GM10847 (cell line): ENCODE measurements around the gene NUP43.

Experiments
- POLR2A ChIP-seq: IDR thresholded peaks from 2 replicates; pipeline ENCODE4 v1.6.1; 2011; ENCODE audit not compliant: insufficient read length; ENCODE audit errors: extremely low read depth

Gene NUP43

DNA sequence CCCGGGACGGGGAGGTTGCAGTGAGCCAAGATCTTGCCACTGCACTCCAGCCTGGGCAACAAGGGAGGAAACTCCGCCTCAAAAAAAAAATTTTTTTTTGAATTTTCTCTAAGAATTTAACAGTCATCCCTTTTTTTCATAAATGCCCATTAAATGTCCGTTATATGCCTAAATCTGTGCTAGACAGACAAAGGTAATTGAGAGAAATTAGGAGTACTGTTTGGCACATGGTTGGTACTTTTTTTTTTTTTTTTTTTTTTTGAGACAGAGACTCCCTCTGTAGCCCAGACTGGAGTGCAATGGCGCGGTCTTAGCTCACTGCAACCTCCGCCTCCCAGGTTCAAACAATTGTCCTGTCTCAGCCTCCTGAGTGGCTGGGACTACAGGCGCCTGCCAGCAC is 4.9 kb upstream of the NUP43 start:
- no peak for TF ChIP-seq POLR2A

DNA sequence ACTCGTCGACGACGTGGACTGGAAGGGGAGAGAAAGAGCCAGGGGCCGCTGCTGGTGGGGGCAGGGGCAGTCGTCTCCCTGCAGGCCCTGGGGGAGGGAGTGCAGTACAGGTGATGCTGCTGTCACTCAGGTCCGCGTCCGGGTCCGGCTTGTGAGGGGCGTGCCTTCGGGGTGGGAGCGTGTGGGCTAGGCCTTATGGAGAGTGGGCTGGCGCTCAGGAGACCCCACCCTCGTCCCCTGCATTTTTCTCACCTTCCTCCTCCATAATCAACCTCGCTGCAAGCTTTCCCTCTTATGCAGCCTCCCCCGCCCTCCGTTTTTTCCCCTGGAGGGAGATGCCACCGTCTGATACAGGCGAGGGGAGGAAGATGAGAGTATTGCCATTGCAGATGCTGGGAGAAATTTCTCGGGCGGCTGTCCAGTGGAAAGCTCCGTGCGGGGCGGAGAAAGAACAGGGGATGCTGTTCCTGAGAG is 3.8 kb upstream of the NUP43 start:
- no peak for TF ChIP-seq POLR2A

- TF ChIP-seq POLR2A = peak; percentile 91
Observed at GRCh38 chr6:149749594-149750135, 3.3 kb upstream of the NUP43 start, which contains the start of gene PCMT1. Gene PCMT1, plus strand, starts transcription at chr6:149749741. Its CDS starts 161 bp downstream, at chr6:149749902.

- no peak for TF ChIP-seq POLR2A
Observed at GRCh38 chr6:149734915-149735314, 11.4 kb downstream of the NUP43 start.

- no peak for TF ChIP-seq POLR2A
Observed at GRCh38 chr6:149733089-149733720, 13.1 kb downstream of the NUP43 start.

DNA sequence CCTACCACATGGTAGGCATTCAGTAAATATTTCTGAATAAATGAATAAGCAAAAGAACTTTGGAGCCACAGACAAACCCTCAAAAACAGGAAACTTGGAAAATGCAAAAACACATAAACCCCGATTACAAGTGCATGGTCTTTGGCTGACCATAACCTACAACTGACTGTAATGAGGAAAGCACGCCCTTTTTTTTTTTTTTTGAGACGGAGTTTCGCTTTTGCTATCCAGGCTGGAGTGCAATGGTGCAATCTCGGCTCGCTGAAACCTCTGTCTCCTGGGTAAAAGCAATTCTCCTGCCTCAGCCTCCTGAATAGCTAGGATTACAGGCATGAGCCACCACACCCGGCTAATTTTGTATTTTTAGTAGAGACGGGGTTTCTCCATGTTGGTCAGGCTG is 16.5 kb downstream of the NUP43 start:
- TF ChIP-seq POLR2A = no peak

DNA sequence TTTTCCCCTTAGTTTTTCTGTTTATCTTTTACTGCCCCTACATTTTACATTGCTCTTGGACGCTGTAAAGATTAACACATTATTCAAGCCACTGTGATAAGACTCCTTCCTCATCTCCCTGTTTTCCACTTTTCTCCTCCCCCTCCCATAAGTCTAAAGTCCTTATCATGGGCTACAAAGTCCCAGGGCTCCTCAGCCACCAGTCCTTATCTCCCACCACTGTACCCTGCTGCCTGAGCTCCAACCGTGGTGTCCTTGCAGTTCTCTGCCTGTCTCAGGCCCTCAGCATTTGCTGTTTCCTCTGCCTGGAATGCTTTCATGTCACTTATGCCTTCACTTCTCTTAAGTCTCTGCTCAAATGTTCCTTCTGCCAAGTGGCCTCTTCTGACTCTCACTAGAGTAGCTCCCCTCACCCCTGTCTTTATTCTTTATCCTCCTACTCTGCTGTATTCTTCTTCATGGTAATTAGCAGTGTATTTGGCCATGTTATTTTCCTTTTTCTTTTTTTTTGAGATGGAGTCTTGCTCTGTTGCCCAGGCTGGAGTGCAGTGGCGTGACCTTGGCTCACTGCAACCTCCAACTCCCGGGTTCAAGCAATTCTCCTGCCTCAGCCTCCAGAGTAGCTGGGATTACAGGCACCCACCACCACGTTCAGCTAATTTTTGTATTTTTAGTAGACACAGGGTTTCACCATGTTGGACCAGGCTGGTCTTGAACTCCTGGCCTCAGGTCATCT is 17.7 kb downstream of the NUP43 start:
- TF ChIP-seq POLR2A = no peak

- no peak for TF ChIP-seq POLR2A
Observed at GRCh38 chr6:149727793-149728498, 18.4 kb downstream of the NUP43 start.

GRCh38 chr6:149725785-149726184 is 20.5 kb downstream of the NUP43 start:
- no peak for TF ChIP-seq POLR2A

DNA sequence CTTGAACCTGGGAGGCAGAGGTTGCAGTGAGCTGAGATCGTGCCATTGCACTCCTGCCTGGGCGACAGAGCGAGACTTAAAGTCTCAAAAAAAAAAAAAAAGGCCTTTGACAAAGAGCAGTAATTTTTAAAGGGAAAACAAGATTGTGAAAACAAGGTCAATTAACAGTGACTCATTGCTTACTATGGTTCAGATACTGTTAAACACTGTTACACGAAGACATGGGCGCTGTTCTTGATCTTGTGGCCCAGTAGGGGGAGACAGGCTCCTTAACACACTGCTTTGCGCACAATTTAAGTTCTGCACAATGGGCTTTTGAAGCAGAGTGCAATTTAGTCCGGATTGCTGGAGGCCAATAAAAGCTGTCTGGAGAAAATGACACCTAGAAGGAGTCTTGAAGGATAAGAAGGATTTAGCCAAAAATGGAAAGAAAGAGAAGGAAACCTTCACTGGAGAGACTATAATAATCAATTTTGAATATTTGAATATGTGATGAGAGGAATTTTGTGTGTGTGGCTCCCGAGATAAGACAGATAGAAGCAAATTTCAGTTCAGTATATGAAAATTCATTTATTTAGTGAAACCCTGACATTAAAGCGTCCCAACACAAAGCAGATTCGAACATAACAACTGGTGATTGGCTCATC is 22.4 kb downstream of the NUP43 start:
- no peak for TF ChIP-seq POLR2A

GRCh38 chr6:149723262-149723661 is 23.1 kb downstream of the NUP43 start:
- TF ChIP-seq POLR2A = no peak

DNA sequence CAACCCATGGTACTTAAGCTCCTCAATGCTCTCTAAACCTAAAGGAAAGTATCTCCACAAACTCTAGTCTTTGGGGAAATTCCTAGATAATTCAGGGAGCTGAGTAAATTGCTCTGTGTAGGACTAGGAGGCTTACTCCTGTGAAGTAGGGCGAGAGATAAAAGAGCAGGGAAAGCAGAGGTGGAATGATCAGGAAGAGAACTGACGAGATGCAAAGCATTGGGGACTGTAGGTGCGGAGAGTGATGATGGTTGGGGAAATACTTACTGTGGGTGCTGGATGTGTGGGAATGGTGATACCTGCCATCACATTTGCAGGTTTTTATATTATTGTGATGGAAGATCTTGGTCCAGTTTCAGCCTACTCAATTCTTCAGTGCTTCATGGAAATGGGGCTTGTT is 26.8 kb downstream of the NUP43 start:
- TF ChIP-seq POLR2A = no peak

DNA sequence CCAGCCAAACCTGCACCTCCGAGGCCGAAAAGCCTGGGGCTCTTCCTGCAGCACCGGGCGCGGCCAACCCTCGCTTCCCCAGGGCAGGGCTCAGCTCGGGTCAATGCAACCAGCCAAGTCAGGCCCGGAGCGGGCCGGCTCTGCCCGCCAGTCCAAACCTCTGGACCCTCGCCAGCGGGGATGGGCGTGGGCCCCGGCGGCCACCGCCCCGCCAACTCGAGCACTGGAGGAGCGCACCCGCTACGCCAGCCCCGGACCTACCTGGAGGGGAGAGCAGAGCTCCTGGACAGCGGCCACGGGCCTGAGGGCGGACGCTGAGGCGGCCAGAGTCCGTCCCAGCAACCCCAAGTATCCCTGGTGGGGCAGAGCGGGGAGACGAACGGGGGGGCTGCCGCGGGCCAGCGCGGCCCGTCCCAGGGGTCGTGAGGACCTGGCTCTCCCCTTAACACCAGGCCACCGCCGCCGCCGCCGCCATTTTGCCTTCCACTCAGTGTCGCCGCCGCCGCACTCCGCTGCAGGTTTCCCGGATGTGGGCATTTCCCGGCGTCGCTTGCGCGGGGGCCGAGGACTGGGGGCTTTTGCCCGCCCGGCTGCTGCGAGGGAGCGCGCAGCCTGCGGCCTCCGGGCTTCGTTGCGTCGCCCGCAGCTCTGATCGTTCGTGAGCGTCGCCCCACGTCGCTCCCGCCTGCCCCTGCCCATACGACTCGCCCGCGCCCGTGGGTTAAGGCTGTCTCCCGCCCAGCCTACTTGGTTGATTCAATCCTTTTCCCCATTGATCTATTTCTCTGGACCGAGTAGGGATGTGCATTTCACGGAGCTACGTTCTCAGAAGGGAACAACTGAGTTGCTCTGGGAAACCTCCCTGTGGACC is 28.5 kb downstream of the NUP43 start, which contains the start of gene LATS1:
Gene LATS1, minus strand, starts transcription at position 514 of the 871 bp plus-strand sequence. CDS start 15,975 bp downstream, outside the sequence.
- TF ChIP-seq POLR2A = peak; percentile 98

DNA sequence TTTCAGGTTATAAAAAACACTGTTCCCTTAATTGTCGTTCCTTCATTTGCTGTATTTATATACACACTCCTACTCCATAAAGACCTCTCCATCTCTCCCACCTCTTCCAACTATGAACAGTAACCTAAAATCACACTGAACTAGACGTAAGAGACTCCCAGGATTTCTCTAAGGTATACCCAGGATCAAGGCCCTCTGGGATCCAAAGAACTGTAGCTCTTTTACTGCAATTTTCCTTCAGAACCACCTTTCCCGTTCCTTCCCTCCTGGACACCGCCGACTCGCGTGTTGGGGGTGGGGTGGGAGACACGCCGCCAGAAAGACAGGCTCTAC is 29.1 kb downstream of the NUP43 start:
- TF ChIP-seq POLR2A = no peak
